Spleen (tissue), 7 donors: Measurements from ENCODE around the gene SNX8.

Experiments used
- POLR2A ChIP-seq, 3 donors: fragments of 450-650 bp; IDR thresholded peaks; one replicate each; pipeline ENCODE4 v1.5.1; 2017; ENCODE audit warnings: antibody characterized with exemption in 3 of 3, mild to moderate bottlenecking in 1 of 3
- POLR2AphosphoS5 ChIP-seq, 3 donors: sonication (generic); formaldehyde crosslinking; IDR thresholded peaks; one replicate each; pipeline ENCODE4 v1.5.1; 2017; ENCODE audit warnings: antibody characterized with exemption in 3 of 3
- TF ChIP-seq, protein P1 (sequence below), 11 experiments: fragments of 200-600 bp in 7 of 11; fragments of 450-650 bp in 4 of 11; sonication (generic) in 4 of 11; IDR thresholded peaks in 8 of 11; conservative IDR thresholded peaks in 3 of 11; 1 replicate in 7 of 11; 2 replicates in 4 of 11; pipeline versions ENCODE4 v1.4.0 to v1.8.0; 2016 to 2021; ENCODE audit warnings: antibody characterized with exemption in 11 of 11, inconsistent platforms in 4 of 11, mild to moderate bottlenecking in 1 of 11
- donor health status: DM: no; HTN: no; CAD: no; lungs with moderate emphysema.
- donor health status: DM: no; HTN: no; CAD: no.
- donor health status: DM: no; HTN: no; CAD: no.

DNA sequence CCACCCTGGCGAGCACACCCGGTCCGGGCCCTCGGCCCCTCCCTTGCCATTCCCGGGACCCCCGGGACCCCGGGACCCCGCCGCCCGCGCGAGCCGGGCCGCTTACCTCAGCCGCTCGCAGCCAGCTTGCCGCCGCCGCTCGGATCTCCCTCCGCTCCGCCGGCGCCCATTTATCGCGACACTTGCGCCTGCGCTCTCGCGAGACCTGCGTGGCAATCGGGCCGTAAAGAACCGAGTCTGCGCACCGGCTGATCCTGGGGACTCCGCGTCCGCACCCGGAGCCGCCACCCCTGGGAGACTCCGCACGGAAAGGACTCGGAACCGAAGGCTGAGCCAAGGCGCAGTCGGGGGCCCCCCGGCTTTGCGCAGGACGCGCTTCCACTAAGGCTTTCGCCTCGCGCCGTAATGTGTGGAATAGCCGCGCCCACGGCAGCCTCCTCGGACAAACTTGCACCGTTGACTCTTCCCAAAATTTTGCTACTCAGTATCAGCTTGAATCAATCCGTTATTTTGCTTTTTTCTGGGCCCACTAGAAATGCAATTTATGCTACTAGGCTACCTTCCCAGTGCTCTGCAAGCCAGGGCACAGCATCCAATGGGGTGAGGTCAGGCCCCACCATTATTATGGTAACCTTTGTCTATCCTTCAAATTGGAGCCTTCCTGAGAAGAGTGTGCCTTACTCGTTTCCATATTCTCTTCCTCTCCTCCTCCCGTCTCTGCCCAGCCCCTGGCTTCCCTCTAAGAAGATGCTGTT lies 81.3 kb downstream of the SNX8 start, which contains the start of gene MAD1L1:
- TF ChIP-seq POLR2A (IDR thresholded peaks at IDR 0.05) (peak in 1 of 3 donors; percentile 41), POLR2AphosphoS5 (IDR thresholded peaks at IDR 0.05) (peak; percentile 74 to 87 (median 81))
- TF ChIP-seq, protein P1, sequence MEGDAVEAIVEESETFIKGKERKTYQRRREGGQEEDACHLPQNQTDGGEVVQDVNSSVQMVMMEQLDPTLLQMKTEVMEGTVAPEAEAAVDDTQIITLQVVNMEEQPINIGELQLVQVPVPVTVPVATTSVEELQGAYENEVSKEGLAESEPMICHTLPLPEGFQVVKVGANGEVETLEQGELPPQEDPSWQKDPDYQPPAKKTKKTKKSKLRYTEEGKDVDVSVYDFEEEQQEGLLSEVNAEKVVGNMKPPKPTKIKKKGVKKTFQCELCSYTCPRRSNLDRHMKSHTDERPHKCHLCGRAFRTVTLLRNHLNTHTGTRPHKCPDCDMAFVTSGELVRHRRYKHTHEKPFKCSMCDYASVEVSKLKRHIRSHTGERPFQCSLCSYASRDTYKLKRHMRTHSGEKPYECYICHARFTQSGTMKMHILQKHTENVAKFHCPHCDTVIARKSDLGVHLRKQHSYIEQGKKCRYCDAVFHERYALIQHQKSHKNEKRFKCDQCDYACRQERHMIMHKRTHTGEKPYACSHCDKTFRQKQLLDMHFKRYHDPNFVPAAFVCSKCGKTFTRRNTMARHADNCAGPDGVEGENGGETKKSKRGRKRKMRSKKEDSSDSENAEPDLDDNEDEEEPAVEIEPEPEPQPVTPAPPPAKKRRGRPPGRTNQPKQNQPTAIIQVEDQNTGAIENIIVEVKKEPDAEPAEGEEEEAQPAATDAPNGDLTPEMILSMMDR (IDR thresholded peaks at IDR 0.05 in 8 of 11, conservative IDR thresholded peaks at IDR 0.05 in 3 of 11), result peak in 4 of 11 experiments; percentile 18 to 52 (median 34)
